HepG2 (cell line): ENCODE measurements around the gene KLHDC4. TPM values are rescaled to one million over a fixed set of nuclear protein-coding genes. Genes with fewer than 3 reads are reported as not detected.

Experiments used
- BCL6 ChIP-seq: IDR thresholded peaks from 2 replicates; pipeline ENCODE4 v1.6.1; 2016; ENCODE audit warnings: missing genetic modification reagents, missing compliant biosample characterization
- BORCS8-MEF2B ChIP-seq: sonication (generic); formaldehyde crosslinking; IDR thresholded peaks from 2 replicates; pipeline ENCODE4 v1.8.0; 2022; ENCODE audit warnings: mild to moderate bottlenecking, missing genetic modification reagents
- KLF13 ChIP-seq: sonication (generic); formaldehyde crosslinking; IDR thresholded peaks from 2 replicates; pipeline ENCODE4 v1.4.0; 2020; ENCODE audit warnings: mild to moderate bottlenecking, missing genetic modification reagents
- TGIF2 ChIP-seq: IDR thresholded peaks from 2 replicates; pipeline ENCODE4 v1.6.1; 2016; ENCODE audit warnings: control low read depth, missing compliant biosample characterization
- ZNF510 ChIP-seq: sonication (generic); formaldehyde crosslinking; IDR thresholded peaks from 2 replicates; pipeline ENCODE4 v1.4.0; 2020; ENCODE audit warnings: low read depth, mild to moderate bottlenecking, missing genetic modification reagents
- polyA plus RNA-seq, 8 experiments: library from polyadenylated mRNA; depleted of rRNA in 3 of 8; stranded (reverse) in 7 of 8; unstranded in 1 of 8; fragments of >200 nt; fragmentation: Illumina TruSeq in 4 of 8; extraction: Trizol in 4 of 8; gene quantifications; 2 replicates each; pipeline versions ENCODE4 v1.2.1 to v1.2.3, GENCODE V29; 2011 to 2016; ENCODE audit warnings: low read depth in 4 of 8, missing spikeins in 1 of 8, mixed read lengths in 1 of 8; ENCODE audit not compliant: insufficient read depth in 1 of 8
- total RNA-seq, 5 experiments: library from RNA; depleted of rRNA; stranded (reverse); fragments of >200 nt; fragmentation: Illumina TruSeq; extraction: Trizol; gene quantifications; 2 replicates each; pipeline ENCODE4 v1.2.3, GENCODE V29; 2016; ENCODE audit warnings: low read depth in 1 of 5
- TF ChIP-seq, protein P1 (sequence below): IDR thresholded peaks from 2 replicates; pipeline ENCODE4 v1.6.1; 2016; ENCODE audit warnings: mild to moderate bottlenecking, missing biosample characterization, missing genetic modification reagents
- TF ChIP-seq, protein P2 (sequence below): sonication (generic); formaldehyde crosslinking; IDR thresholded peaks from 2 replicates; pipeline ENCODE4 v1.4.0; 2020; ENCODE audit warnings: mild to moderate bottlenecking, missing genetic modification reagents
- TF ChIP-seq, protein P3 (sequence below): IDR thresholded peaks from 2 replicates; pipeline ENCODE4 v1.6.1; 2016; ENCODE audit warnings: low read depth, borderline replicate concordance
- TF ChIP-seq, protein P4 (sequence below): sonication (generic); formaldehyde crosslinking; IDR thresholded peaks from 2 replicates; pipeline ENCODE4 v1.5.1; 2020; ENCODE audit warnings: mild to moderate bottlenecking, missing genetic modification reagents, moderate library complexity
- TF ChIP-seq, protein P5 (sequence below), 2 experiments: sonication (generic) in 1 of 2; formaldehyde crosslinking in 1 of 2; IDR thresholded peaks; 2 replicates each; pipeline versions ENCODE4 v1.6.1 to v1.9.0; 2014 to 2022; ENCODE audit warnings: antibody characterized with exemption in 1 of 2, borderline replicate concordance in 1 of 2, inconsistent platforms in 1 of 2, low read depth in 1 of 2, missing genetic modification reagents in 1 of 2
- TF ChIP-seq, protein P6 (sequence below): sonication (generic); formaldehyde crosslinking; IDR thresholded peaks from 2 replicates; pipeline ENCODE4 v1.5.0; 2020; ENCODE audit warnings: missing genetic modification reagents, mild to moderate bottlenecking, borderline replicate concordance
- TF ChIP-seq, protein P7 (sequence below): sonication (generic); formaldehyde crosslinking; IDR thresholded peaks from 2 replicates; pipeline ENCODE4 v1.5.0; 2020; ENCODE audit warnings: mild to moderate bottlenecking, missing genetic modification reagents

KLHDC4 gene
- total and polyA plus RNA-seq, 2 of the 13 experiments (the other 11 are each of a cell fraction or from before 2014, with no cell fraction given), result 18.7 to 31.8 TPM

DNA sequence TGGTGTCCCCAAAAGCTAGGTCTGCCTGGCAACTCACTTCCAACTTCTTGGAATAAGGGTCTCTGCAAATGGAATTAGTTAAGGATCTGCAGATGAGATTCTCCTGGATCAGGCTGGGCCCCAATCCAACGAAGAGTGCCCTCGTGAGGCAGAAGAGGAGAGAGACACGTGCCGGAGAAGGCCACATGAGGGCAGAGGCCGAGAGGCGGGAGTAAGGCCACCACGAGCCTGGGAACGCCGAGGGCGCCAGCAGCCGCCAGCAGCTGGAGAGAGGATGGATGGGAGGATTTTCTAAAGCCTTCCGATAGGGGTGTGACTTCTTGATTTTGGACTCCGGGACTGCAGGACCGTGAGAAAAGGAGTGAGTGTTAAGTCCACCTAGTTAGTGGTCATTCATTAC, 87.2 kb downstream of the KLHDC4 start (continued):
- TF ChIP-seq, protein P1, sequence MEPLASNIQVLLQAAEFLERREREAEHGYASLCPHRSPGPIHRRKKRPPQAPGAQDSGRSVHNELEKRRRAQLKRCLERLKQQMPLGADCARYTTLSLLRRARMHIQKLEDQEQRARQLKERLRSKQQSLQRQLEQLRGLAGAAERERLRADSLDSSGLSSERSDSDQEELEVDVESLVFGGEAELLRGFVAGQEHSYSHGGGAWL (CRISPR knock-in tag), result peak; percentile 85; the same call in 1 of the 2 replicates
- TF ChIP-seq, protein P2, sequence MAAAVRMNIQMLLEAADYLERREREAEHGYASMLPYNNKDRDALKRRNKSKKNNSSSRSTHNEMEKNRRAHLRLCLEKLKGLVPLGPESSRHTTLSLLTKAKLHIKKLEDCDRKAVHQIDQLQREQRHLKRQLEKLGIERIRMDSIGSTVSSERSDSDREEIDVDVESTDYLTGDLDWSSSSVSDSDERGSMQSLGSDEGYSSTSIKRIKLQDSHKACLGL (CRISPR knock-in tag), result 0 out of 2 replicates have a peak, but pooled peaks have one; percentile 46
- 0 out of 2 replicates have a peak, but pooled peaks have one; percentile 41 for TF ChIP-seq KLF13 (CRISPR knock-in tag)
- no peak for TF ChIP-seq ZNF510 (CRISPR knock-in tag)
- TF ChIP-seq, protein P3, sequence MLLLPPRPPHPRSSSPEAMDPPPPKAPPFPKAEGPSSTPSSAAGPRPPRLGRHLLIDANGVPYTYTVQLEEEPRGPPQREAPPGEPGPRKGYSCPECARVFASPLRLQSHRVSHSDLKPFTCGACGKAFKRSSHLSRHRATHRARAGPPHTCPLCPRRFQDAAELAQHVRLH (CRISPR knock-in tag), result peak; percentile 51; the same call in 1 of the 2 replicates
- peak; percentile 91 for TF ChIP-seq BORCS8-MEF2B (CRISPR knock-in tag)
- TF ChIP-seq, protein P4, sequence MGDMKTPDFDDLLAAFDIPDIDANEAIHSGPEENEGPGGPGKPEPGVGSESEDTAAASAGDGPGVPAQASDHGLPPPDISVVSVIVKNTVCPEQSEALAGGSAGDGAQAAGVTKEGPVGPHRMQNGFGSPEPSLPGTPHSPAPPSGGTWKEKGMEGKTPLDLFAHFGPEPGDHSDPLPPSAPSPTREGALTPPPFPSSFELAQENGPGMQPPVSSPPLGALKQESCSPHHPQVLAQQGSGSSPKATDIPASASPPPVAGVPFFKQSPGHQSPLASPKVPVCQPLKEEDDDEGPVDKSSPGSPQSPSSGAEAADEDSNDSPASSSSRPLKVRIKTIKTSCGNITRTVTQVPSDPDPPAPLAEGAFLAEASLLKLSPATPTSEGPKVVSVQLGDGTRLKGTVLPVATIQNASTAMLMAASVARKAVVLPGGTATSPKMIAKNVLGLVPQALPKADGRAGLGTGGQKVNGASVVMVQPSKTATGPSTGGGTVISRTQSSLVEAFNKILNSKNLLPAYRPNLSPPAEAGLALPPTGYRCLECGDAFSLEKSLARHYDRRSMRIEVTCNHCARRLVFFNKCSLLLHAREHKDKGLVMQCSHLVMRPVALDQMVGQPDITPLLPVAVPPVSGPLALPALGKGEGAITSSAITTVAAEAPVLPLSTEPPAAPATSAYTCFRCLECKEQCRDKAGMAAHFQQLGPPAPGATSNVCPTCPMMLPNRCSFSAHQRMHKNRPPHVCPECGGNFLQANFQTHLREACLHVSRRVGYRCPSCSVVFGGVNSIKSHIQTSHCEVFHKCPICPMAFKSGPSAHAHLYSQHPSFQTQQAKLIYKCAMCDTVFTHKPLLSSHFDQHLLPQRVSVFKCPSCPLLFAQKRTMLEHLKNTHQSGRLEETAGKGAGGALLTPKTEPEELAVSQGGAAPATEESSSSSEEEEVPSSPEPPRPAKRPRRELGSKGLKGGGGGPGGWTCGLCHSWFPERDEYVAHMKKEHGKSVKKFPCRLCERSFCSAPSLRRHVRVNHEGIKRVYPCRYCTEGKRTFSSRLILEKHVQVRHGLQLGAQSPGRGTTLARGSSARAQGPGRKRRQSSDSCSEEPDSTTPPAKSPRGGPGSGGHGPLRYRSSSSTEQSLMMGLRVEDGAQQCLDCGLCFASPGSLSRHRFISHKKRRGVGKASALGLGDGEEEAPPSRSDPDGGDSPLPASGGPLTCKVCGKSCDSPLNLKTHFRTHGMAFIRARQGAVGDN (CRISPR knock-in tag), result peak; percentile 84
- no peak for TF ChIP-seq BCL6
- TF ChIP-seq, protein P5, sequence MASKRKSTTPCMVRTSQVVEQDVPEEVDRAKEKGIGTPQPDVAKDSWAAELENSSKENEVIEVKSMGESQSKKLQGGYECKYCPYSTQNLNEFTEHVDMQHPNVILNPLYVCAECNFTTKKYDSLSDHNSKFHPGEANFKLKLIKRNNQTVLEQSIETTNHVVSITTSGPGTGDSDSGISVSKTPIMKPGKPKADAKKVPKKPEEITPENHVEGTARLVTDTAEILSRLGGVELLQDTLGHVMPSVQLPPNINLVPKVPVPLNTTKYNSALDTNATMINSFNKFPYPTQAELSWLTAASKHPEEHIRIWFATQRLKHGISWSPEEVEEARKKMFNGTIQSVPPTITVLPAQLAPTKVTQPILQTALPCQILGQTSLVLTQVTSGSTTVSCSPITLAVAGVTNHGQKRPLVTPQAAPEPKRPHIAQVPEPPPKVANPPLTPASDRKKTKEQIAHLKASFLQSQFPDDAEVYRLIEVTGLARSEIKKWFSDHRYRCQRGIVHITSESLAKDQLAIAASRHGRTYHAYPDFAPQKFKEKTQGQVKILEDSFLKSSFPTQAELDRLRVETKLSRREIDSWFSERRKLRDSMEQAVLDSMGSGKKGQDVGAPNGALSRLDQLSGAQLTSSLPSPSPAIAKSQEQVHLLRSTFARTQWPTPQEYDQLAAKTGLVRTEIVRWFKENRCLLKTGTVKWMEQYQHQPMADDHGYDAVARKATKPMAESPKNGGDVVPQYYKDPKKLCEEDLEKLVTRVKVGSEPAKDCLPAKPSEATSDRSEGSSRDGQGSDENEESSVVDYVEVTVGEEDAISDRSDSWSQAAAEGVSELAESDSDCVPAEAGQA (IDR thresholded peaks at IDR 0.05; ENCODE audit: low read depth), result no peak
- TF ChIP-seq, protein P5 (CRISPR knock-in tag; IDR thresholded peaks at IDR 0.05; ENCODE audit: borderline replicate concordance), result peak; percentile 40; the same call in 1 of the 2 replicates
- TF ChIP-seq, protein P6, sequence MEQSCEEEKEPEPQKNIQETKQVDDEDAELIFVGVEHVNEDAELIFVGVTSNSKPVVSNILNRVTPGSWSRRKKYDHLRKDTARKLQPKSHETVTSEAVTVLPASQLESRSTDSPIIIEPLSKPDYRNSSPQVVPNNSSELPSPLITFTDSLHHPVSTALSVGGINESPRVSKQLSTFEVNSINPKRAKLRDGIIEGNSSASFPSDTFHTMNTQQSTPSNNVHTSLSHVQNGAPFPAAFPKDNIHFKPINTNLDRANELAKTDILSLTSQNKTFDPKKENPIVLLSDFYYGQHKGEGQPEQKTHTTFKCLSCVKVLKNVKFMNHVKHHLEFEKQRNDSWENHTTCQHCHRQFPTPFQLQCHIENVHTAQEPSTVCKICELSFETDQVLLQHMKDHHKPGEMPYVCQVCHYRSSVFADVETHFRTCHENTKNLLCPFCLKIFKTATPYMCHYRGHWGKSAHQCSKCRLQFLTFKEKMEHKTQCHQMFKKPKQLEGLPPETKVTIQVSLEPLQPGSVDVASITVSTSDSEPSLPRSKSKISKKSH, result peak; percentile 78; the same call in 1 of the 2 replicates
- TF ChIP-seq TGIF2, result peak; percentile 66; the same call in 1 of the 2 replicates
- TF ChIP-seq, protein P7, sequence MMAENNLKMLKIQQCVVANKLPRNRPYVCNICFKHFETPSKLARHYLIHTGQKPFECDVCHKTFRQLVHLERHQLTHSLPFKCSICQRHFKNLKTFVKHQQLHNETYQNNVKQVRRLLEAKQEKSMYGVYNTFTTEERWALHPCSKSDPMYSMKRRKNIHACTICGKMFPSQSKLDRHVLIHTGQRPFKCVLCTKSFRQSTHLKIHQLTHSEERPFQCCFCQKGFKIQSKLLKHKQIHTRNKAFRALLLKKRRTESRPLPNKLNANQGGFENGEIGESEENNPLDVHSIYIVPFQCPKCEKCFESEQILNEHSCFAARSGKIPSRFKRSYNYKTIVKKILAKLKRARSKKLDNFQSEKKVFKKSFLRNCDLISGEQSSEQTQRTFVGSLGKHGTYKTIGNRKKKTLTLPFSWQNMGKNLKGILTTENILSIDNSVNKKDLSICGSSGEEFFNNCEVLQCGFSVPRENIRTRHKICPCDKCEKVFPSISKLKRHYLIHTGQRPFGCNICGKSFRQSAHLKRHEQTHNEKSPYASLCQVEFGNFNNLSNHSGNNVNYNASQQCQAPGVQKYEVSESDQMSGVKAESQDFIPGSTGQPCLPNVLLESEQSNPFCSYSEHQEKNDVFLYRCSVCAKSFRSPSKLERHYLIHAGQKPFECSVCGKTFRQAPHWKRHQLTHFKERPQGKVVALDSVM (CRISPR knock-in tag), result 0 out of 2 replicates have a peak, but pooled peaks have one; percentile 24
